Measurements from ENCODE around the gene LRRN4CL. TPM values are rescaled to one million over a fixed set of nuclear protein-coding genes. Genes with fewer than 3 reads are reported as not detected.

LRRN4CL gene
- total and polyA plus RNA-seq, 9 of the 15 experiments (the other 6 are each of a cell fraction or from before 2014, with no cell fraction given): 0.03 to 0.11 (median 0.05) TPM; not detected in 4

GRCh38 chr11:62665075-62665598 lies 24.2 kb downstream of the LRRN4CL start, which contains the start of the genes C11orf98 and CSKMT (continued):
- peak; percentile 79; the same call in 1 of the 2 replicates for TF ChIP-seq KLF13 (tag; IDR thresholded peaks at IDR 0.05; ENCODE audit: borderline replicate concordance, low read depth)
- no peak for TF ChIP-seq ZNF592 (IDR thresholded peaks at IDR 0.05)
- TF ChIP-seq RBM17 (IDR thresholded peaks at IDR 0.05; ENCODE audit: borderline replicate concordance, low read depth, low read length): no peak
- TF ChIP-seq REST (IDR thresholded peaks at IDR 0.05; ENCODE audit: borderline replicate concordance): 0 out of 2 replicates have a peak, but pooled peaks have one; percentile 19
- TF ChIP-seq REST (CRISPR knock-in tag; IDR thresholded peaks at IDR 0.05; ENCODE audit: low read depth): no peak; the same call in 1 of the 2 replicates
- TF ChIP-seq SMC3 (conservative IDR thresholded peaks at IDR 0.05; ENCODE audit: insufficient read depth, low read depth, low read length): no peak
- no peak for TF ChIP-seq MTF1 (CRISPR knock-in tag; IDR thresholded peaks at IDR 0.05; ENCODE audit: borderline replicate concordance)
- 0 out of 2 replicates have a peak, but pooled peaks have one; percentile 64 for TF ChIP-seq ZSCAN32 (CRISPR knock-in tag; IDR thresholded peaks at IDR 0.05)
- TF ChIP-seq E2F1 (CRISPR knock-in tag; IDR thresholded peaks at IDR 0.05): peak; percentile 52; the same call in 1 of the 2 replicates

All from K562 (cell line).